ENCODE results near the gene KIF25.

GRCh38 chr6:168050881-168051586 lies 53.6 kb downstream of the KIF25 start:
- TF ChIP-seq CTCF (IDR thresholded peaks at IDR 0.05) (no peak), POLR2A (IDR thresholded peaks at IDR 0.05) (no peak)
